Heart left ventricle (tissue), 16 donors: ENCODE measurements around the gene ASCC1. TPM values are rescaled to one million over a fixed set of nuclear protein-coding genes. Genes with fewer than 3 reads are reported as not detected.
A peak's percentile ranks its signal among the peaks of the same experiment; 100 is the strongest.

Experiments
- ATAC-seq, 4 donors: fragments of 200-7000 bp; cut with Tn5 transposase; one replicate each; pipeline ENCODE4 v1.9.1; 2020 to 2022; ENCODE audit warnings: moderate library complexity in 4 of 4, mild to moderate bottlenecking in 3 of 4, moderate number of reproducible peaks in 1 of 4
- DNase-seq, 5 donors: peaks; one replicate each; pipeline ENCODE4 v3.0.0-alpha.2; 2020
- H3K27ac ChIP-seq, 12 donors: fragments of 200-600 bp; sonication (generic) in 4 of 12; one replicate each; pipeline versions ENCODE4 v1.5.0 to v1.8.0; 2016 to 2022; ENCODE audit warnings: mild to moderate bottlenecking in 2 of 12
- H3K27me3 ChIP-seq, 9 donors: fragments of 200-600 bp; sonication (generic) in 2 of 9; one replicate each; pipeline versions ENCODE4 v1.5.1 to v1.8.0; 2016 to 2022; ENCODE audit warnings: mild to moderate bottlenecking in 3 of 9
- H3K36me3 ChIP-seq, 9 donors: fragments of 200-600 bp; sonication (generic) in 2 of 9; one replicate each; pipeline versions ENCODE4 v1.5.0 to v1.8.0; 2018 to 2022; ENCODE audit warnings: mild to moderate bottlenecking in 2 of 9
- H3K4me1 ChIP-seq, 12 donors: fragments of 200-600 bp; sonication (generic) in 4 of 12; one replicate each; pipeline versions ENCODE4 v1.5.0 to v1.8.0; 2016 to 2022; ENCODE audit warnings: mild to moderate bottlenecking in 3 of 12
- H3K4me3 ChIP-seq, 12 donors: fragments of 200-600 bp; sonication (generic) in 4 of 12; one replicate each; pipeline versions ENCODE4 v1.5.0 to v1.8.0; 2017 to 2022; ENCODE audit warnings: mild to moderate bottlenecking in 9 of 12, moderate library complexity in 4 of 12
- H3K9me3 ChIP-seq, 12 donors: fragments of 200-600 bp; sonication (generic) in 4 of 12; one replicate each; pipeline versions ENCODE4 v1.5.0 to v1.8.0; 2016 to 2022; ENCODE audit warnings: mild to moderate bottlenecking in 1 of 12
- POLR2A ChIP-seq, 2 donors: fragments of 450-650 bp; IDR thresholded peaks; one replicate each; pipeline ENCODE4 v1.6.1; 2017; ENCODE audit warnings: antibody characterized with exemption in 2 of 2, mild to moderate bottlenecking in 2 of 2, moderate library complexity in 2 of 2
- whole genome bisulfite sequencing, 4 donors: extraction: QIAGEN DNeasy Blood & Tissue Kit in 2 of 4; methylation state at CpG; one replicate each; pipeline versions ENCODE4 v1.1.5 to v1.1.7; 2013 to 2018; 5-methylcytosine and 5-hydroxymethylcytosine counted together
- intact Hi-C, 10 donors: fragments of 100-400 bp; cut with DNase I; formaldehyde crosslinking; loops; one replicate each; pipeline versions ENCODE4 v1.11.1 to v1.14.2; 2022
- polyA plus RNA-seq, 2 donors: library from polyadenylated mRNA; stranded (reverse); fragments of 200-250 nt; gene quantifications; one replicate each; pipeline ENCODE4 v1.2.3, GENCODE V29; 2013
- total RNA-seq, 9 donors: library from RNA; depleted of rRNA in 2 of 9; stranded (reverse); fragments of >200 nt in 2 of 9; fragmentation: NEBNext Ultra II Directional in 3 of 9; extraction: Animal tissue kit (Norgen Biotek cat#: 25700) in 3 of 9; gene quantifications; one replicate each; pipeline versions ENCODE4 v1.1.0 to v1.2.4, GENCODE V29; 2016 to 2023
- TF ChIP-seq, protein P1 (sequence below), 12 donors: fragments of 200-600 bp; sonication (generic) in 4 of 12; IDR thresholded peaks; one replicate each; pipeline versions ENCODE4 v1.5.0 to v1.8.0; 2018 to 2022; ENCODE audit warnings: antibody characterized with exemption in 12 of 12, mild to moderate bottlenecking in 5 of 12
- donor health status: ischemic (EF 13 %, LVEDD 7.1; RV severe dilation, severe dysfunction).
- donor health status: healthy with polysubstance abuse.
- donor health status: DM: no; HTN: yes; CAD: no.
- donor health status: DM: no; HTN: no; CAD: no.
- donor health status: ischemic (EF 25% LVEDD 6.9; RV normal size, moderate dysfunction).
- donor health status: ischemic (EF 25% LVEDD 5.7; RV mildly dilated, moderate dysfunction).
- donor health status: healthy.
- donor health status: DM: yes; HTN: yes; CAD: no.
- donor health status: ischemic (EF 35%, LVEDD 5.7; RV mildly dilated, moderate dysfunction).
- donor health status: nonischemic (EF 11% LVEDD 7.7; RV severe dilation, severe dysfunction).
- donor health status: DM: yes; HTN: yes; CAD: no.
- donor health status: PGD.
- donor health status: ischemic (EF 29% LVEDD 5.4; RV normal size, mild dysfunction).
- donor health status: nonischemic (EF 23%, LVEDD 6.1; RV moderate dilation, normal function).

The ASCC1 gene
- total and polyA plus RNA-seq, 11 donors: 12.0 to 49.6 (median 35.3) TPM

DNA sequence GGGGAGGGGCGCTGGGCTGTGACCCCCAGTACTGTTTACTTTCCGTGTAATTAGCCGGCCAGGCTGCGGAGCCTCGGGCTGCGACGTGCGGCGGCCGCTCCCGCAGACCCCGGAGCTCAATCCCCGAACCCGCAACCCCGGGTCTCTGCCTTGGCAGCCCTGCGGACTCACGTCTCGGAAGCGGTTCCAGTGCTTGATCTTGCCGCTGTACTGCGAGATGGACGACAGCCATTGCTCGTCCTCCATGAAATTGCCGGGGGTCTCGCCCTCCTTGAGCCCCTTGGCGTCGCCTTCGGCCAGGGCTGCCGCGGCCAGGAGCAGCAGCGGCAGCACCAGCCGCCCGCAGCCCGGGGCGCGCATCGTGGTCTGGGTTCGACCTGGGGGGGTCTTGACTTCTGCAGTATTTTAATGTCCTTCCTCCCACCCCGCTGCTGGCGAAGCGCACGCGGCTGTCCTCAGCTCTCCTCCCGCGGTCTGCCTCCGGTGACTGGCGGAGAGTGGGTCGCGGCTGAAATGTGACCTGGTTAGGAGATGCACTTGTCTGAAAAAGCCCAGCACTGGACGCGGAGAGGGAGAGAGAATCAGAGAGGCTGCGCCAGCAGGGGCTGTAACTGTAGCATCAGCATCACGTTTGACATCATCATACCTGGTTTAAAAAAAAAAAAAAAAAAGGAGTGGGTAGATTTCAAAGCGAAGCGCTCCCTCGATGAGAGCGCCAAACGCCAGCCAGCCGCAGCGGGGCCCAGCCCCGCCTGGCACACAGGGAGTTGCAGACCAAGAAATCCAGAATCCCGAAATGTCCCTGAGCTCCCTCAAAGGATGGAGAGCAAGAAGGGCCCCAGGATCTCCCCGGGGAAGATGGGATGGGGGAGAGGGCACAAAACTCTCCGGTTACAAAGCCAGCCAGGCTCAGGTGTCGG is 127.8 kb downstream of the ASCC1 start, which contains the start of gene SPOCK2:
SPOCK2 (minus strand) TSS at position 583 of the 920 bp plus-strand sequence; CDS start at position 360, 223 bp downstream.
- intact Hi-C loops: no loop called here
- H3K36me3 ChIP-seq: peaks cover 0 to 3% (median 0%) of the 10 kb centered on the region in 9 donors
- TF ChIP-seq, protein P1, sequence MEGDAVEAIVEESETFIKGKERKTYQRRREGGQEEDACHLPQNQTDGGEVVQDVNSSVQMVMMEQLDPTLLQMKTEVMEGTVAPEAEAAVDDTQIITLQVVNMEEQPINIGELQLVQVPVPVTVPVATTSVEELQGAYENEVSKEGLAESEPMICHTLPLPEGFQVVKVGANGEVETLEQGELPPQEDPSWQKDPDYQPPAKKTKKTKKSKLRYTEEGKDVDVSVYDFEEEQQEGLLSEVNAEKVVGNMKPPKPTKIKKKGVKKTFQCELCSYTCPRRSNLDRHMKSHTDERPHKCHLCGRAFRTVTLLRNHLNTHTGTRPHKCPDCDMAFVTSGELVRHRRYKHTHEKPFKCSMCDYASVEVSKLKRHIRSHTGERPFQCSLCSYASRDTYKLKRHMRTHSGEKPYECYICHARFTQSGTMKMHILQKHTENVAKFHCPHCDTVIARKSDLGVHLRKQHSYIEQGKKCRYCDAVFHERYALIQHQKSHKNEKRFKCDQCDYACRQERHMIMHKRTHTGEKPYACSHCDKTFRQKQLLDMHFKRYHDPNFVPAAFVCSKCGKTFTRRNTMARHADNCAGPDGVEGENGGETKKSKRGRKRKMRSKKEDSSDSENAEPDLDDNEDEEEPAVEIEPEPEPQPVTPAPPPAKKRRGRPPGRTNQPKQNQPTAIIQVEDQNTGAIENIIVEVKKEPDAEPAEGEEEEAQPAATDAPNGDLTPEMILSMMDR (IDR thresholded peaks at IDR 0.05): no peak
- TF ChIP-seq POLR2A (IDR thresholded peaks at IDR 0.05): no peak
- peaks cover 0 to 35% (median 13%) of the 10 kb centered on the region in 9 donors for H3K27me3 ChIP-seq
- 6 to 17% (median 11%) methylated on average over 27 to 65 of the region's 65 CpGs for WGBS, 4 donors
- H3K4me1 ChIP-seq: peaks cover 0 to 36% (median 20%) of the 10 kb centered on the region in 12 donors
- peak within 1 kb of the TSS; percentile 42 to 71 (median 58) for H3K4me3 ChIP-seq
- H3K27ac ChIP-seq: peak within 1 kb of the TSS; percentile 46 to 92 (median 76)
- peak in 2 of 4 donors; percentile 16 to 29 for ATAC-seq
- DNase-seq: no peak
- H3K9me3 ChIP-seq: no peaks in the 10 kb centered on the region

DNA sequence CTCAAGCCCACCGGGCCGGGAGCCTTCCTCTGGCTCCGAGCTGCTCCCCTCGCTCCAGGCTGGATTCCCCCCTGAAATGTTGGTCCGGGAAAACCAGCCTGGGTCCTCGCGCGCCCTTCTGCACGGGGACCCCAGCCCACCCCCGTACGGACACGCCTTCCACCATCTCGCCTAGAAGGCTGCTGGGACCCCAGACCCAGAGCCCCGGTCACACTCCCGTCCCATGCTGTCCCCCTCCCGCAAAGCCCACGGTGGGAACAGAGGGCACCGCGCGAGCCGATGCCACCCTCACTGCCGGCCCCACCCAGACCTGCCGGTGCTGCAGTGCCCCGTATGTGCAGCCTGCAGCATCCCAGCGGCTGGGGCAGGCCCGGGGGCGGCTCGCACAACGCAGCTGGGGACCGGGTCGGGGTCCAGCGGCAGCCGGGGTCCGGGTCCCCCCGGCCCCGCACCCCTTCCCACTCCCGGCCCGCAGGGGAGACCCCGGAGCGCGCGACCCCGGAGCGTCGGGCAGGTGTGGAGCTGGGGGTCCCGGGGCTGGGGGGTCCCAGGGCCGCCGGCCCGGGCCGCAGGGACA is 128.6 kb downstream of the ASCC1 start:
- Histone ChIP-seq H3K36me3 (peaks cover 0 to 3% (median 0%) of the 10 kb centered on the region in 9 donors), H3K4me1 (peaks cover 0 to 36% (median 20%) of the 10 kb centered on the region in 12 donors)
- intact Hi-C loops: no loop called here

DNA sequence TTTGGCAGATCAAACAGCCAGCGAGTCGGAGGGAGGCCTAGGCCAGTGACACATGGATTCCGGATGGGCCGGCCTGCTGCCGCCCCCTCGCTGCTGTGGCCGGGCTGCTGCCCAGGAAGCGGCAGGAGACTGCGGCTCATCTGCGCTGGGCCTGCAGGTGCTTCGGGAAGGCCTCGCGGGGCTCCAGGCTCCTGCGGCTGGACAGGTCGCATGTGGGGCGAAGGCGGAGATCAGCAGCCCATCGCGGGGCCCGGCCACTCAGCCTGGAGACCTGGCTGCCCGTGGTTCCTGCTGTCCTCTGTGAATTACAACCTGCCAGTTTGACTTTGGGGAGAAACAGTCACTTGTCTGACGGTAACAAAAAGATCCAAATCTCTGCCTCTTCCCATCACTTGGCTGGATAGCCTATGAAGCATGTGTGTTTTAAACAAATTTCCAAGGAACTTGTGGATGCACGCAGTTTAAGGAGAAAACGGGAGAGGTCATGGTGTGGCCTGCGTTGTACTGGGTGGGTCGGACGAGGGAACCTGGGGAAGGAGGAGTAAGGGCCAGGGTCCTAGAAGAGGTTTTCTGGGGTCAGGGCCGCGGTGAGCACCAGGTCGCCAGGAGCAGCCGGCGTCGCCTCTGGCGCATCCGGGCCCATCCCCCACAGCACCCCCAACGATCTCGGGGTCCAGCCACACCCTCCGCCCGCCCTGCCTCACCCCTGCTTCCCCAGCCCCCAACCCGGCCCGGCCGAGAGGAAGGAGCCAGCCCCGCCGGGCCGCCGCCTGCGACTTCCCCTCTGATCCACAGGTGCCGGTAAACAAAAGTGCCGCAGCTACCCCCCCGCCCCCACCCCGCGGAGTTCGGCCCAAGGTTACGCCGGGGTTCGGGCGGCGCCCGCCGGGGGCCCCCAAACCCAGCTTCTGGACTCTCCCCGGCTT is 129.3 kb downstream of the ASCC1 start:
- 49 to 77% (median 58%) methylated on average over 44 to 61 of the region's 61 CpGs for WGBS, 4 donors
- intact Hi-C loops: no loop called here
- Histone ChIP-seq H3K9me3 (no peaks in the 10 kb centered on the region), H3K27ac (peak overlapping the region; percentile 46 to 92 (median 76)), H3K4me3 (peak overlapping the region; percentile 42 to 71 (median 58)), H3K36me3 (no peaks in the 10 kb centered on the region), H3K27me3 (peaks cover 0 to 35% (median 13%) of the 10 kb centered on the region in 9 donors), H3K4me1 (peaks cover 0 to 36% (median 20%) of the 10 kb centered on the region in 12 donors)
- peak in 3 of 4 donors; percentile 14 to 50 (median 44) for ATAC-seq
- peak in 4 of 5 donors; percentile 61 to 81 (median 72) for DNase-seq
- TF ChIP-seq, protein P1 (IDR thresholded peaks at IDR 0.05): peak in 7 of 12 donors; percentile 9 to 37 (median 24)
- no peak for TF ChIP-seq POLR2A (IDR thresholded peaks at IDR 0.05)

More for the DNA sequence above, 128.6 kb downstream of the ASCC1 start:
- WGBS, 4 donors: 9 to 27% (median 13%) methylated on average over 23 to 50 of the region's 50 CpGs
- peak in 3 of 4 donors; percentile 11 to 37 (median 18) for ATAC-seq
- Histone ChIP-seq H3K4me3 (peak overlapping the region; percentile 42 to 71 (median 58)), H3K27ac (peak overlapping the region; percentile 46 to 92 (median 76)), H3K9me3 (no peaks in the 10 kb centered on the region), H3K27me3 (peaks cover 0 to 35% (median 13%) of the 10 kb centered on the region in 9 donors)
- TF ChIP-seq, protein P1 (IDR thresholded peaks at IDR 0.05): no peak
- TF ChIP-seq POLR2A (IDR thresholded peaks at IDR 0.05): no peak
- DNase-seq: no peak
